Esophagus squamous epithelium (tissue), 5 donors: ENCODE results near the gene PDGFD. TPM values are rescaled to one million over a fixed set of nuclear protein-coding genes. Genes with fewer than 3 reads are reported as not detected.

Experiments used
- DNase-seq: peaks from one replicate; lab custom pipeline; 2025; lab: John Stamatoyannopoulos, UW
- H3K27ac ChIP-seq, 4 donors: fragments of 200-600 bp; sonication (generic); one replicate each; pipeline ENCODE4 v1.5.1; 2016 to 2019; ENCODE audit warnings: mild to moderate bottlenecking in 1 of 4
- H3K27me3 ChIP-seq, 4 donors: fragments of 200-600 bp; sonication (generic); 1 replicate in 3 of 4; 2 replicates in 1 of 4; pipeline versions ENCODE4 v1.5.1 to v1.6.0; 2017 to 2021; ENCODE audit warnings: antibody characterized with exemption in 1 of 4
- H3K36me3 ChIP-seq, 3 donors: fragments of 200-600 bp; sonication (generic); one replicate each; pipeline ENCODE4 v1.5.1; 2016 to 2019
- H3K4me1 ChIP-seq, 3 donors: fragments of 200-600 bp; sonication (generic); one replicate each; pipeline ENCODE4 v1.5.1; 2017 to 2019
- H3K4me3 ChIP-seq, 4 donors: fragments of 200-600 bp; sonication (generic); 1 replicate in 3 of 4; 2 replicates in 1 of 4; pipeline ENCODE4 v1.5.1; 2016 to 2019; ENCODE audit warnings: mild to moderate bottlenecking in 2 of 4, moderate library complexity in 1 of 4
- H3K9me3 ChIP-seq, 3 donors: fragments of 200-600 bp; sonication (generic); one replicate each; pipeline ENCODE4 v1.5.1; 2016 to 2019
- POLR2A ChIP-seq, 4 donors: fragments of 450-650 bp; IDR thresholded peaks; one replicate each; pipeline ENCODE4 v1.6.1; 2017; ENCODE audit warnings: antibody characterized with exemption in 4 of 4, mild to moderate bottlenecking in 4 of 4, moderate library complexity in 3 of 4
- WGBS, 2 donors: methylation state at CpG; one replicate each; pipeline ENCODE4 v1.1.5; 2018; 5-methylcytosine and 5-hydroxymethylcytosine counted together
- intact Hi-C: fragments of 100-400 bp; cut with DNase I; formaldehyde crosslinking; loops from one replicate; pipeline ENCODE4 v1.15.0; 2022
- total RNA-seq, 4 donors: library from RNA; depleted of rRNA; stranded (reverse); fragments of >200 nt; gene quantifications; one replicate each; pipeline ENCODE4 v1.1.0, GENCODE V29; 2016
- TF ChIP-seq, protein P1 (sequence below), 6 experiments: fragments of 450-650 bp in 4 of 6; fragments of 200-600 bp in 2 of 6; sonication (generic) in 2 of 6; IDR thresholded peaks; one replicate each; pipeline ENCODE4 v1.5.1; 2016 to 2019; ENCODE audit warnings: antibody characterized with exemption in 6 of 6, mild to moderate bottlenecking in 4 of 6, moderate library complexity in 4 of 6
- donor health status: DM: yes; HTN: yes; CAD: no.

Gene PDGFD
- total RNA-seq, 4 donors from 2014 or later, result 0.27 to 1.9 (median 1.1) TPM

DNA sequence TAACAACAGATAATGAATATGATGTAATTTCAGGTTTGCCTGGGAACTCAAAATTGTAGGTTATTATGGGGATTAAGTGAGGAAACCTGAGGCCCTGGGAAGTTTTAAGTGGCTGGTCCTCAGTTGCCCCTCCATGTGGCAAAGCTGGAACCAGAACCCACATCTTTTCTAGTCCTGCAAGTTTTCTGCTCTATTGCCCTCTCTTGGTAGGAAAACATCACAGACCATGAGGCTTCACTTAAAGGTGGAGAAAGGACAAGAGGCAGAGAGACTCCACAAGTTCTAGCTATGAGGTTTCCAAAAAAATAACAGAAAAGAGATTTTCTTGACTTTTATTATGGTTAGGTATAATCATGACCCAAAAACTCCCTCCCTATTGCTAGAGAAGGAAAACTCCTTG is 243.0 kb downstream of the PDGFD start:
- Histone ChIP-seq H3K4me3 (no peak overlapping the region), H3K4me1 (no peaks in the 10 kb centered on the region), H3K9me3 (no peaks in the 10 kb centered on the region), H3K36me3 (no peaks in the 10 kb centered on the region), H3K27me3 (no peaks in the 10 kb centered on the region), H3K27ac (no peak overlapping the region)
- intact Hi-C loops, result no loop called here
- DNase-seq, result no peak
- TF ChIP-seq, protein P1, sequence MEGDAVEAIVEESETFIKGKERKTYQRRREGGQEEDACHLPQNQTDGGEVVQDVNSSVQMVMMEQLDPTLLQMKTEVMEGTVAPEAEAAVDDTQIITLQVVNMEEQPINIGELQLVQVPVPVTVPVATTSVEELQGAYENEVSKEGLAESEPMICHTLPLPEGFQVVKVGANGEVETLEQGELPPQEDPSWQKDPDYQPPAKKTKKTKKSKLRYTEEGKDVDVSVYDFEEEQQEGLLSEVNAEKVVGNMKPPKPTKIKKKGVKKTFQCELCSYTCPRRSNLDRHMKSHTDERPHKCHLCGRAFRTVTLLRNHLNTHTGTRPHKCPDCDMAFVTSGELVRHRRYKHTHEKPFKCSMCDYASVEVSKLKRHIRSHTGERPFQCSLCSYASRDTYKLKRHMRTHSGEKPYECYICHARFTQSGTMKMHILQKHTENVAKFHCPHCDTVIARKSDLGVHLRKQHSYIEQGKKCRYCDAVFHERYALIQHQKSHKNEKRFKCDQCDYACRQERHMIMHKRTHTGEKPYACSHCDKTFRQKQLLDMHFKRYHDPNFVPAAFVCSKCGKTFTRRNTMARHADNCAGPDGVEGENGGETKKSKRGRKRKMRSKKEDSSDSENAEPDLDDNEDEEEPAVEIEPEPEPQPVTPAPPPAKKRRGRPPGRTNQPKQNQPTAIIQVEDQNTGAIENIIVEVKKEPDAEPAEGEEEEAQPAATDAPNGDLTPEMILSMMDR (IDR thresholded peaks at IDR 0.05), result no peak
- no peak for TF ChIP-seq POLR2A (IDR thresholded peaks at IDR 0.05)

DNA sequence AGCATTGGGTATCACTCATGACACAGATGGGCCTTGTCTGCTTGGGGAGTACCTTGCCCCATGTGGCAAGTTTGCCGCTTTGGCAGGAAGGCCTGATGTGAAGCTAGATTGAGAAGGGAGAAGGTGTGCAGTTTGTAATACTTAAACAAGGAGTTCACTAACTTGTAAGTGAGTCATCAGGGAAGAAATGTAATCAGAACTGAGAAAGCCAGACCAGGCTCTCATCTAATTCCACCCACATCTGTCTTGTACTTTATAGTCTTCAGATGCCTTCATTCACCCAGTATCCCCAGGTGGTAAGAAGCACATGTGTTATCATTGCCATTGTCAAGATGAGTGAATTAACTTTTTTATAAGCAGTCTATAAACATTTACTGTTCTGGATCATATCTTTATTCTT is 243.5 kb downstream of the PDGFD start:
- Histone ChIP-seq H3K9me3 (no peaks in the 10 kb centered on the region), H3K36me3 (no peaks in the 10 kb centered on the region), H3K4me3 (no peak overlapping the region), H3K27me3 (no peaks in the 10 kb centered on the region), H3K4me1 (no peaks in the 10 kb centered on the region), H3K27ac (no peak overlapping the region)
- intact Hi-C loops, result no loop called here
- WGBS, 2 donors, result 100% methylated on average over 1 of the region's 1 CpG
- DNase-seq, result no peak
- TF ChIP-seq POLR2A (IDR thresholded peaks at IDR 0.05), result no peak
- TF ChIP-seq, protein P1 (IDR thresholded peaks at IDR 0.05), result no peak

DNA sequence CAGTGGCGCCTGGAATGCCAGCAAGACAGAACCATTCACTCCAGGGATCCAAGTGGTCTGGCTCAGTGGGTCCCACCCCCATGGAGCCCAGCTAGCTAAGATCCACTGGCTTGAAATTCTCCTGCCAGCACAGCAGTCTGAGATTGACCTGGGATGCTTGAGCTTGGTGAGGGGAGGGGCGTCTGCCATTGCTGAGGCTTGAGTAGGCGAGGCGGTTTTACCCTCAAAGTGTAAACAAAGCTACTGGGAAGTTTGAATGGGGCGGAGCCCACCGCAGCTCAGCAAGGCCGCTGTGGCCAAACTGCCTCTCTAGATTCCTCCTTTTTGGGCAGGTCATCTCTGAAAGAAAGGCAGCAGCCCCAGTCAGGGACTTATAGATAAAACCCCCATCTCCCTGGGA is 253.2 kb downstream of the PDGFD start:
- H3K9me3 ChIP-seq, result no peaks in the 10 kb centered on the region
- no peaks in the 10 kb centered on the region for H3K27me3 ChIP-seq
- no peaks in the 10 kb centered on the region for H3K4me1 ChIP-seq
- DNase-seq, result no peak
- WGBS, 2 donors, result 40 to 100% methylated on average over 1 of the region's 7 CpGs
- H3K4me3 ChIP-seq, result no peak overlapping the region
- no peaks in the 10 kb centered on the region for H3K36me3 ChIP-seq
- no peak overlapping the region for H3K27ac ChIP-seq
- intact Hi-C loops, result no loop called here
- TF ChIP-seq, protein P1 (IDR thresholded peaks at IDR 0.05), result no peak
- no peak for TF ChIP-seq POLR2A (IDR thresholded peaks at IDR 0.05)

DNA sequence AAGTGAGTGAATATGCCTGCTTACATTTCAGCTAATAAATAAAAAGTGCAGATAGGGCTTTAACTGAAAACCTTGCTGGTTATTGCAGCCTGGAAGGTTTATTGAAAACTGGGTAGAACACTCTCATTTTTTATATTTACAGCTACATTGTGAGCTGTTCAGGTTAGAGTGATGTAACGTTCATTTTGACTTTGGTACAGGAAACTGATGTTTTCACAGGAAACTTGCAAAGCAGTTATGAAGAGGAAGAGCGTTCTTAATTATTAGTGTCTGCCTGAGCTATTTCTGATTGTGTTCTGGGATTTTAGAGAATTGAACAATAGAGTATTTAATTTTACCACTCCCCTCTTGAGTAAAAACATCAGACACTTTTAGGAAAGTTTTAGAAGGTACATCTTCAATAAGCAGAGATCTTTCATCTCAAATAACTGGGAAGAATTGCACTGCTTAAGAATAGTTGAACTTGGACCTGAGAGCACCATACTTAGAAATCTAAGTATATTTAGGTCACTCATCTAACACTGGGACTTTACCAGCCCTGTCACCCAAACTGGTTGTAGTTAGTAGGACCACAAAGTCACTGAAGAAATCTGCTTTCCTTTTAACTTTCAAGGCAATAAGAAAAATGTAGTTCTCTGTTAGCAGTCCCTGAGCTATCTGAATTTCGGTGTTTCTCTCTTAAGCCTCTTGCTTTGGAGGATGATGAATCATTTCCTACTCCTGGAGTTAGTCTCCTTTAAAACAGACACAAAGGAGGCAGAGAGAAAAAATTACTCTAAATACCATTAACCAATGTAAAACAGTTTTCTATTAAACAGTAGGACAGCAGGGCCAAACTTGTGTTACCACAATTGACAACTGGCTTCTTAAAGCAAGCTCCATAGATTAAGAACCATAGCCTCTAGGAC is 256.1 kb downstream of the PDGFD start:
- H3K27me3 ChIP-seq, result no peaks in the 10 kb centered on the region
- H3K4me3 ChIP-seq, result no peak overlapping the region
- intact Hi-C loops, result no loop called here
- no peaks in the 10 kb centered on the region for H3K36me3 ChIP-seq
- H3K27ac ChIP-seq, result peak overlapping the region in 3 of 4 donors; percentile 3 to 58 (median 51)
- no peaks in the 10 kb centered on the region for H3K9me3 ChIP-seq
- no peaks in the 10 kb centered on the region for H3K4me1 ChIP-seq
- DNase-seq, result no peak
- TF ChIP-seq POLR2A (IDR thresholded peaks at IDR 0.05), result no peak
- TF ChIP-seq, protein P1 (IDR thresholded peaks at IDR 0.05), result no peak
- 23 to 41% methylated on average over 3 of the region's 3 CpGs for WGBS, 2 donors

DNA sequence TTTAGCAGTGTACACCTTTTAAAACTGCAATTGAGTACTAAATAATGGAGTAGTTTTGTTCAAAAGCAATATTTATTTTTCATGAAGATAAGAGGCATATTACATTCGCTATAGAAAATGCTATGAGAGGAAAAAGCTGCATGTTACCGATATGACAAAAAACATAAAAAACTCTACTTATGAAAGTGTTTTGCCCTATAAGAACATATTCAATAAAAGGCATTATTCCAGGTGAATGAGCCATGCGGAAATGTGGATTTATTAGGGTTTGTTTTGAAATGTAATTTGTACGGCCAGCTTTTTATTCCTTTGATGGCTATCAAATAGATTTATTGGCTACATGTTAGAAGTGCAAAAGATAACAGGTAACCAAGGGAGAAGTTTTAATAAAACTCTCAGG is 256.8 kb downstream of the PDGFD start:
- Histone ChIP-seq H3K36me3 (no peaks in the 10 kb centered on the region), H3K4me3 (no peak overlapping the region), H3K27ac (no peak overlapping the region), H3K27me3 (no peaks in the 10 kb centered on the region), H3K4me1 (no peaks in the 10 kb centered on the region), H3K9me3 (no peaks in the 10 kb centered on the region)
- WGBS, 2 donors, result 64 to 75% methylated on average over 4 of the region's 4 CpGs
- TF ChIP-seq, protein P1 (IDR thresholded peaks at IDR 0.05), result no peak
- no peak for TF ChIP-seq POLR2A (IDR thresholded peaks at IDR 0.05)
- DNase-seq, result no peak
- intact Hi-C loops, result no loop called here
